Endometrial microvascular endothelial cells (primary cell): ENCODE measurements around the gene FREM3. TPM values are rescaled to one million over a fixed set of nuclear protein-coding genes. Genes with fewer than 3 reads are reported as not detected.
"Not testable (repeated sequence)": the region's sequence is repeated elsewhere in the genome, so short reads cannot be mapped to it uniquely, and the experiment has no call there.

Experiments used
- in situ Hi-C: cut with HindIII; loops from 2 replicates; pipeline ENCODE4 v1.10.0; 2017; ENCODE audit warnings: low sequenced_read_pairs, low pct_unique_long_range_greater_than_20kb; ENCODE audit errors: inconsistent ontology term
- total RNA-seq: library from RNA; depleted of rRNA; stranded (reverse); fragments of >200 nt; gene quantifications from one replicate; pipeline ENCODE4 v1.2.3, GENCODE V29; 2015; ENCODE audit errors: inconsistent ontology term

Gene FREM3
- total RNA-seq, 1 donor from 2014 or later = not detected

DNA sequence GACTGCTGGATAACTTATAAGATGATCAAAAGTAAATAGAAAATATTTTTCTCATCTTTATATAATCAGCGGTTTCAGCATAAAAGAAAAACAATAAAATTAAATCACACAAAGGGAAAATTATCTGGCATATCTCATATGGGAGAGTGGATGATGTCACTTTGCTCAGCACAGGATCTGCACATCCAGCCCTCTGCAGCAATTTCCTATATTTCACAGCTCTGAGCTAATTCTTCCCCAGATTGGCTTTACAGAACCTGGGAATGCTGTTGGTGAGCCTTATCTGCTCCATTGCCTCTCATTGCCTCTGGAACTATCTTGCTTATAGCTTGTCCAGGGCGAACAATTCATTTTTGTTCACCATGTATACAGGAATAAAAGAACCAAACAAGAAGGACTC is 21.0 kb downstream of the FREM3 start:
- in situ Hi-C loops = no loop called here

DNA sequence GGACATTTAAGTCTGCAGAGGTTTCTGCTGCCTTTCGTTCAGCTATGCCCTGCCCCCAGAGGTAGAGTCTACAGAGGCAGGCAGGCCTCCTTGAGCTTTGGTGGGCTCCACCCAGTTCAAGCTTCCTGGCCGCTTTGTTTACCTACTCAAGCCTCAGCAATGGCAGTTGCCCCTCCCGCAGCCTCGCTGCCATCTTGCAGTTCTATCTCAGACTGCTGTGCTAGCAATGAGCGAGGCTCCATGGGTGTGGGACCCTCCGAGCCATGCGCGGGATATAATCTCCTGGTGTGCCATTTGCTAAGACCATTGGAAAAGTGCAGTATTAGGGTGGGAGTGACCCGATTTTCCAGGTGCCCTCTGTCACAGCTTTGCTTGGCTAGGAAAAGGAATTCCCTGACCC is 26.8 kb downstream of the FREM3 start:
- in situ Hi-C loops = not testable (repeated sequence)

DNA sequence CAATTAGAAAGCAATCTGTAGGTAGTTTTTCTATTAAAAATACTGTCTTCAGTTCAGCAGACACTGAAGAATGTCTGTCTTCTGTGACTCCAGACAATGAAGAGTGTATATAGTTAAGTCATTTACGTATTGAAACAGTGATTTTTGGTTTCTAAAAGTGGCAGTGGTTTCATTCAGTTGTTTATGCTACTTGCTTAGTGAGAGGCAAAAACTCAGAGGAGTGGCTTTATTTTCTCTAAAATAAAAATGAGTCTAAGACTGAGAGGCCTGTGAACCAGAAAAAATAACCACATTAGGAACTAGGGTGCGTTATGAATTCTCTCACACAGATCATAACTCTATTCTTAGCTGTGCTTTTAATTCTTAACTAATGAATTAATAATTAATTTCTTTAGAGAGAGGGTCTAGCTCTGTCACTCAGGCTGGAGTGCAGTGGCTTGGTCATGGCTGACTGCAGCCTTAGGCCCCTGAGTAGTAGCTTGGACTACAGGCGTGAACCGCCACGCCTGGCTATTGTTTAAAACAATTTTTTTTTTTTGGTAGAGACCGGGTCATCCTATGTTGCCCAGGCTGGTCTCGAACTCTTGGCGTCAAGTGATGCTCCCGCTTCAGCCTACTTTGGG is 31.4 kb downstream of the FREM3 start:
- in situ Hi-C loops = no loop called here

DNA sequence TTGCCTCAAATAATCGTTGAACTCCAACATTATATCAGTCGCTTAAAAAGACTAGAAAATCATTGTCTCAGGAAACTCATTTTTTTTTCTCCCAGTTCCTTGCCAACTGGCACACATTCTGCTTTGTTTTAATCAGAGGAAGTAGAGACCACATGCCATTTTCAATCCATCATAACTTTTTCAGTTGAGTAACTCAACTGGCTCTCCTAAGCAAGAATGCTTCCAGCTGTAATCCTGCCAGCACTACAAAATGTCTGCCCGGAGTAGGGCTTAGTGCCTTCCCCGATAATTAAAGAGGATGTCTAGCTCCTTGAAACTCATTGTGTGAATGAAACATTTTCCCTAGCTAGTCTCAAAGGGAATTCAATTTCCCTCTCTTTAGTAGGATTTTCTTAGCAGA is 33.0 kb downstream of the FREM3 start:
- in situ Hi-C loops = no loop called here

DNA sequence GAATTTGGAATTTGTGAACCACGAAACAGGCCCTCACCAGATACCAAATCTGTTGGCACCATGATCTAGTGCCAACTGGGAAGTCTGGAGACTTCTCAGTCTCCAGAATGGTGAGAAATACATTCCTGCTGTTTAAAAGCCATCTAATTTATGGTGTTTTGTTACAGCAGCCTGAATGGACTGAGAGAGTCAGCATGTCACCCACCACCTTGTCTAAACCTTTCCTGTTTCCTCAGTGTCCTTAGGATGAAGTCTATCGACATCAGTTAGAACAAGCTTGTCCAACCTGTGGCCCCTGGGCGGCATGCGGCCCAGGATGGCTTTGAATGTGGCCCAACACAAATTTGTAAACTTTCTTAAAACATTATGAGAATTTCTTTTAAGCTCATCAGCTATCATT is 42.1 kb downstream of the FREM3 start:
- in situ Hi-C loops = no loop called here

DNA sequence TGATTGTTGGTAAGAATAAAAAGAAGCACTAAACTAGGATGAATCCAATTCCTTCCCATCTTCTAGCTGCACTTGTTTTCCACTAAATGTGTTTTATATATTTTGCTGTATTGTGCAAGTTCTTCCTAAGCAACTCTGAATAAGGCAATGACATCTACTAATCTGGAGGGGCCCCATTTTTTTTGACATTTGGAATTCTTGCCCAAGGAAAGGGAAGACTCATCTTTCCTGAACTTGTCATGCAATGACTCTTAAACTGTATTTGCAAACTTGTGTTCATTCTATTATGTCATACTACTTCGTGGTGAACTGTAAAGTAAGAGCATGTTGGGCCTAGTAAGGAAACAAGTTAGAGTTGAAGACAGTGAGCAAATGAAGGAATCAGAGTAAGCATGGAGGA is 45.9 kb downstream of the FREM3 start:
- in situ Hi-C loops = no loop called here

DNA sequence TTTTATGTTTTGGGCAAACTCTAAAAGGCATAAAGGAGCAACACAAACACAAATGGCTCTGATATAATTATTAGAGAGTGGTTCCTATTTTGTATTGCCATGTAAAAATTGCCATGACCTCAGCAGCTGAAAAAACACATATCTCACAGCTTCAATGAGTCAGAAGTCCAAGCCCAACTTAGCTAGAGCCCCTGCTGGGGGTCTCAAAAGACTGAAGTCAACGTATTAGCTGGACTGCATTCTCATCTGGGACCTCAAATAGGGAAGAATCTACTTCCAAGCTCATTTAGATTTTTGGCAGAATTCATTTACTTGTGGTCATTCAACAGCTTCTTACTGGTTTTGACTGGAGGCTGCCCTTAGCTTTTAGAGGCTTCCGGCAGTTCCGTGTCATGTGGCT is 47.4 kb downstream of the FREM3 start:
- in situ Hi-C loops = no loop called here

DNA sequence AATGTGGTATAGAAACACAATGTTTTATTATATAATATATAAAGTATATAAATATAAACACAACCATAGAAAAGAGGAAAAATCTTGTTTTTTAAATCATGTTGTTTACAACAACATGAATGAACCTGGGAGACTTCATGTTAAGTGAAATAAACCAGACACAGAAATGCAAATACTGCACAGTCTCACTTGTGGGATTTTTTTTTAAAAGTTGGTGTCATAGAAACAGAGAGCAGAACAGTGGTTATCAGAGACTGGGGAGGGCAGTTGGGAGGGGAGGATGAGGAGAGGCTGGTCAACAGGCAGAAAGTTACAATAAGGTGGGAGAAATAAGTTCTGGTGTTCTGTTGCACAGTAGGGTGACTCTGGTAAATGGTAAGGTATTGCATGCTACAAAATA is 57.1 kb downstream of the FREM3 start:
- in situ Hi-C loops = no loop called here

DNA sequence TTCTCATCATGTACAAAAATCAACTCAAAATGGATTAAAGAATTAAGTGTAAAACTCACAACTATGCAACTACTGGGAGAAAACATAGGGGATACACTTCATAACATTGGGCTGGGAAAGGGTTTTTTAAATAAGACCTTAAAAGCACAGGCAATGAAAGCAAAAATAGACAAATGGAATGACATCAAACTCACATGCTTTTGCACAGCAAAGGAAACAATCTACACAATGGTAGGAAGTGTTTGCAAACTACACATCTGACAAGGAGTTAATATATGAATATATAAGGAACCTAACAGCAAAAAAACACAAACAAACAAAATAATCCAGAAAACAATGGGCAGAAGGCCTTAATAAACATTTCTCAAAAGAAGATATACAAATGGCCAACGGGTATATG is 57.9 kb downstream of the FREM3 start:
- in situ Hi-C loops = no loop called here

DNA sequence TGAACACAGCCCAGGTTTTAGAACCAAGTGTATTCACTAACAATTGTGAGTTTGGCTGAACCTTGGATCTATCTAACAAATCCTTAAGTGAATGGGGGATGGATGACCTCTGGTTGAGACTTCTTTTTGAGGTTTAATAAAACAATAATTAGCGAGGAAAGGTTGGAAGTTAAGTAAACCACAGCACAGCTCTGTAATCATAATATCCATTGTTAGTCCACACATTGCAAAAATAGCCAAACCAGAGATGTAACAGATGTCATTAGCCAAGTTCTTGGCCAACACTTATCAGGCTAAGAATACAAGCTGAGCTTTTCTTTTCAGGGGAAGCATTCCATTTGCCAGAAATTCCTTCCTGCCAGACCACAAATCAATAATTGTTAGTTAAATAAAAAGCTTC is 59.1 kb downstream of the FREM3 start:
- in situ Hi-C loops = no loop called here

DNA sequence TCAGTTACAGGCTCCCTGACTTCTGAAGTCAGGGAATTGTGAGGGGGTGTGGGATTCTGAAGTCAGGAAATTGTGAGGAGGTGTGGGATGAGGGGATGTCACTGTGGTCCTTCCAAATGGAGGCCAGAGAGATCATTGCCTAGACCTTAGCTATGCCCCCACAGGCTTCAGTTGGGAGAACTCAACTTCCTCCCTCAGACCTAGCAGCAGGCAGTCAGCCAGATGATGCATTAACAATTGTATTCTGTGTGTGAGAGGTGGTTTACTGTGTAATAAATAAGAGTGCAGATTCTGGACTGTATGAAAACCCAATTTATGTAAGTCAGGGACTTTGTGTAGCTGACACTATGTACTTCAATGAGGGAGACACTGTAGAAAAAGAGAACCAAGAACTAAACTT is 65.7 kb downstream of the FREM3 start:
- in situ Hi-C loops = no loop called here

DNA sequence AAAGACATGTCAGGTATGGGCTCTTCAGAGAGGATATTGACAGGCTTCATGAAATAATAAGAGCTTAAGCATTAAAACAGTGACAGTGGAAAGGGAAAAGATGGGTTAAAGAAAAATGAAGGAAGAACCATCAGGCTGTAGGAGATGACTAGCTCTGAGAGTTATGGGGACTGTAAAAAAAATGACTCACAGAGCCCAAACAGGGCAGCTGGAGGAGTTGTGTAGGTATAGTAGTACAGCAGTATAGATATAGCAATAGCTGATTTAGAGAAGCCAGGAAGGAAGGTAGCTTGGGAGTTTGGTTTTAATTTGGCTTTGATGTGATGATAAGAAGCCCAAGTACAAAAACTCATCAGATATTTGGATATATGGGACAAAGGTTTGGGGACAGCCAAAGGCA is 66.6 kb downstream of the FREM3 start:
- in situ Hi-C loops = no loop called here

DNA sequence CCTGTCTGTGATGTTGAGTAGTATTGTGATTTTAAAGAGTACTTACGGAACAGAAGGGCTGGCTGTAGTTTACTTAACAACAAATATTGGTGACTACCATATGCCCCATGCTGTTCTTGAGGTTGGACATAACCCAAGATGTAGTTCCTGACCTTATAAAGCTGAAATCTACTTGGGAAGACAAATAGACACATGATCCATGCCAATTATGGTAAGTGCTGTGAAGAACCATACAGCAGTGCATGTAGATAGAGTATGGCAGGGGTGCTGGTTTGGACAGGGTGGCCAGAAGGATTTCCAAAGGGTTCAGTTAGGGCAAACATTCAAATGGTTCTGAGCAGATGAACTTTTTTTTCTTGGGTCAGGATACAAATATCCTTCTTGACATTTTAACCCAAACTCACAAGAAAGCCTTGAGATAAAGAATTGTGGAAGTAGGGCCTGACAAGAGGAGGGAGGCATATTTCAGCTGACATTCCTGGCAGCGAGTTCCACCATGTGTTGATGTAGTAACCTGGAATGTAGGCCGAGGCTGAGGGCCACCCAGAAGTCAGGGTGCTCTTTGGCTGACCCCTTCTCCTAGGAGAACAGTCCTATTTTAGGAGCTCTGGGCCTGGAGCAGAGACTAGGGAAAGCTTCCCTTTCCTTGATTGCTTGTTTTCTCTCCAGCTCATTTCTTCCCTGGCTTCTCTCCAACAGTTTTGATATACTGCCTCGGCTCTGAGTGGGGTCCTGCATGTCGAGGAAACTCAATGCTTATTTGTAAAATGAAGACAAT is 74.2 kb downstream of the FREM3 start:
- in situ Hi-C loops = no loop called here

DNA sequence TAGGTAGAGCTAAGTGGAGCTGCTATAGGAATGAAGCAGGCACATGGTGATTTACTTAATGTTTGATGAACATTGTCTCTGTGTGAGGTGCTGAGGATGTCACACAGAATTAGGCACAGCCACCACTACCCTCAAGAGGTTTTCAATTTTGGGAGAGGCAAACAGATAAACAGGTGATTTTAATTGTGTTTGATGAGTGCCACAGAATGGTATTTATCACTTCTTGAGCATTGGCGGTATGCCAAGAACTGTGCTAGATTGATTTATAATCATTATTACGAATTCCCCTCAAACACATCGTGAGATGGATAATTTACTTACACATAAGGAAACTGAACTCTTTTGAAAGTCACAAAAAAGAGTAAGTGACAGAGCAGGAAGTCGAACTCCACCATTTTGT is 74.8 kb downstream of the FREM3 start:
- in situ Hi-C loops = no loop called here

DNA sequence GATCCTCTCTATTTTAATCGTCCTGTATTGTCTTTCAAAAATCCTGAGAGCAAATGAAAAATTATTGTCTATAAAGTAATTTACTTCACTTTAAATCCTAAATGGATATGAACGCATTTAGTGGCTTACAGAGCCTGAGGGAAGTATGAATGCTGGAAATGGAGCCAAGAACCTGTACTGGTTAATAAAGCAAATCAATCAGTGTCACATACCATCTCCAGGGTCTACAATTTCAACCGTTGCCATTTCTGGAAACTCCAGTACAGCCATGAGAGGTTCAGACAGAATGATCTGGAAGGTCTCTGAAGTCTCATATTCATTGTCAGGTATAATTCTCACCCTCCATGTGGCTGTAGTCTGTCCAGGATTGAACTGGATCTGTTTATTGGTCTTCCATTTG is 76.6 kb downstream of the FREM3 start:
- in situ Hi-C loops = no loop called here

DNA sequence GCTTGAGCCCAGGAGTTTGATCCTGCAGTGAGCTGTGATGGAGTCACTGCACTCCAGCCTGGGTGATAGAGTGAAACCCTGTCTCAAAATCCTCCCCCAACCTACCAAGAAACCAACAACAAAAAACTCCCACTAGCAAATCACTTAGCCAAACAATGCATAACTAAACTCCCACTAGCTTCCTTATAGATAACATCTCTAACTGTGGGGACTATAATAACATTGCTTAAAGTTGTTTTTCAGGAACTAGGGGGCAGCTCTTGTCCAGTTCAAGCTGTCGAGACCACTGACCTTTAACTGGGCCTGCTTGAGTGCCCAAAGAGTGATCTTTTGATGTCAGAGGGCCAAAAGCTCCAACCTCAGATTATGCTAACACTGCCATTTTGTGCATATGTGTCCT is 81.7 kb downstream of the FREM3 start:
- in situ Hi-C loops = no loop called here

DNA sequence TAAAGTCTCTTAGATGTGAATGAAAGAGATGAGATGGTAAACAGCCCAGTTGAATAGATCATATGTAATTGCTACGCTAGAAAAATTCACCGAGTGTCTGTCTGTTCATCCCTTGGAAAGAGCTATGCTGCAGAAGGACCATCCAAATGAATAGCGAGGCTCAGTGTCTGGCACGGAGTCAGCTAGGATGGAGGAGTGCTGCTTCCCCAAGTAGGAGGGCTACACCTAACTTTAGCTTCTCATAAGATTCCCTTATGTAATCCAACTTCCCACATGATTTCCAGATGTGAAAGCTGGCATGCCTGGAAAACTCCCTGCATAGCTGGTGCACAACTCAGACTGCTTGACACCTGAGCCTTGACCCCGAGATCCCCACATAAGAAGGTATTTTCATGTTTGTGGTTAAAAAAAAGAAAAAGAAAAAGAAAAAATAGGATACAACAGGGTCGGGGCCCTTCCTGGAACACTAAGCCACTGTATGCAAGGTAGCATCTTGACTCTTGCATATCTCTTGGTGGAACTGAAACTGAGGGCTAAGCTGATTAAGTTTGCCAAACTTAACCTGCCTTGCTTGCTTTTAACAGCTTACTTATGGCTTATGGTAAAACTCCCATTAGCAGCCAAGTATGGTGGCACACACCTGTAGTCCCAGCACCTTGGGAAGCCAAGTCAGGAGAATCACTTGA is 82.3 kb downstream of the FREM3 start:
- in situ Hi-C loops = no loop called here

DNA sequence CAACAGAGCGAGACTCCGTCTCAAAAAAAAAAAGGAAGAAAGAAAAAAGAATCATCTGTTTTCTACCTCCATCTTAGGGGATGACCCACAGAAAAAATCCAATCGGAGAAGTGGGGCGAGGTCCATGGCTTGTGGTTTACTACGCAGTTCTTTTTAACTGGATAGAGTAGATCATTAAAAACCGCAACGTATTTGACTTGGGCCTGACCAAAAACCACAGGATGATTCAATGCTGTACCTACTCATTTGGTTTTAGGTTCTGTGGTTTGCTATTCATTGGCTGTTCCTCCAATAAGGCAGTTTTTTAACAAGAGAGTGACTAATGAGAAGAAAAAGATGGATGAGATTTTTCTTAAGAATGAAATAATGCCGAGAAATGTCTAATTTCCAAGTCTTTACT is 83.7 kb downstream of the FREM3 start:
- in situ Hi-C loops = no loop called here

DNA sequence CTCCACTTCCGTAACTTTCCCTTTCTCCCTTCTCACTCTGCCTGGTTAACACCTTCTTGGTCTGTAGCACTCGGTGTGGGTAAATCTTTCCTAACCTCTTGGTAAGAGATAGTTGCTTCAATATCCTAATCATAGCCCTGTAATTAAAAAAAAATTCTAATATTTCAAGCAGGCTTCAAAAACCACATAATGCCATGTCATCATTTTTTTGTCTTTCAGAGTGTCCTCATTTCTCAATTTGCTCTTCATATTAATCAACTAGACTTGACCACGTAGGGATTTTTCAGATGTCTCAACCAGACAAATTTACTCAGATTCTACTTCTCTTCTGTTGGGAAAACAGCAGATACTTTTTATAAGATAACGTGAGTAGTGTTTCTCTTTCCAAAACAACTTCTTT is 91.0 kb downstream of the FREM3 start:
- in situ Hi-C loops = no loop called here

DNA sequence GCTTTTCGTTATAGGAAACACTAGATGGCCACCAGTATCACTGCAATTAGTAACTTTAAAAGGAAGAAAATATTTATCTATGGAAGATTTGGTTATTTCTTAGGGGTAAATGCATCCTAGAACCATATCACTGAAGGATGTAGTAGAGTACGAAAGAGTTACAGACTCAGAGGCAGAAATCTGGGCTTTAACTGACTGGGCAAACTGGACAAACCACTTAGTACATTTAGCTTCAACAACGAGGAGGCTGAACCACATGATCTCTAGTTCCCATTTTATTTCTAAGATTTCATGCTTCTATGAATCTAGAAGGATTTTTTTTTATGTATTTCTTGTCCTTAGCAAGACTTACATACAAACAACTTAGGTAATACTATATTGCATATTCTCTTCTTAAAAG is 94.0 kb downstream of the FREM3 start:
- in situ Hi-C loops = no loop called here
